HG03342 (cell line): ENCODE measurements around the gene NSG1.
"Not testable (repeated sequence)": the region's sequence is repeated elsewhere in the genome, so short reads cannot be mapped to it uniquely, and the experiment has no call there.

Experiments used
- ATAC-seq: cut with Tn5 transposase; IDR thresholded peaks from one replicate; pipeline ENCODE4 v1.9.1; 2021; ENCODE audit warnings: mild to moderate bottlenecking, moderate library complexity; ENCODE audit not compliant: unreplicated experiment

The NSG1 gene

DNA sequence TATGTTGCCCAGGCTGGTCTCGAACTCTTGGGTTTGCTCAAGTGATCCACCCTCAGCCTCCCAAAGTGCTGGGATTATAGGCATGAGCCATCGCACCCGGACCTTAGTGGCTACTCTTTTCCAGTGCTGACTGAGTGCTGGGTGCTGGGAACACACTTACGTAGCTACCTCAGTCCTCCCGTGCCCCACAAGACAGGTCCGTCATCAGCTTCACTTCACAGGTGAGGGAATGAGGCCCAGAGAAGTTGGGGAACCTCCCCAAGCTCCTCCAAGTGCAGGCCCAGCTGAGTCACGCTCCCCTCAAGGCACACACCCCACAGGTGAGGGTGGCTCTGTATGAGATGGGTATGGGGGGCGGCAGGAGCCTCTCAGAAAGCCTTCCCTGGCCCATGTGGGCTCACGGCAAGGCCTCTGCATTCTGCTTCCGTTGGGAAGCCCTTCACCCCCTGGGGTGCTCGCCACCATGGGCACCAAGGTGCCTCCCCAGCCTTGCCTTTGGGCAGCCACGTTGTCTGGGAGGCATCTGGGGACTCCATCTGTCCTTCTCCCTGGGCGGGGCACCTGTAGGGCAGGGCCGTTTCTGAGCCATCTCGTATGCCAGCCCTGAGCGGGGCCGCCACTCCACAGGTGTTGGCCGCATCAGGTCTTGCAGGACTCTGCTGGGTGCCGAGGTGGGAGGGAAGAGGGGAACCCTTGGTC is 28.4 kb downstream of the NSG1 start:
- ATAC-seq: no peak

DNA sequence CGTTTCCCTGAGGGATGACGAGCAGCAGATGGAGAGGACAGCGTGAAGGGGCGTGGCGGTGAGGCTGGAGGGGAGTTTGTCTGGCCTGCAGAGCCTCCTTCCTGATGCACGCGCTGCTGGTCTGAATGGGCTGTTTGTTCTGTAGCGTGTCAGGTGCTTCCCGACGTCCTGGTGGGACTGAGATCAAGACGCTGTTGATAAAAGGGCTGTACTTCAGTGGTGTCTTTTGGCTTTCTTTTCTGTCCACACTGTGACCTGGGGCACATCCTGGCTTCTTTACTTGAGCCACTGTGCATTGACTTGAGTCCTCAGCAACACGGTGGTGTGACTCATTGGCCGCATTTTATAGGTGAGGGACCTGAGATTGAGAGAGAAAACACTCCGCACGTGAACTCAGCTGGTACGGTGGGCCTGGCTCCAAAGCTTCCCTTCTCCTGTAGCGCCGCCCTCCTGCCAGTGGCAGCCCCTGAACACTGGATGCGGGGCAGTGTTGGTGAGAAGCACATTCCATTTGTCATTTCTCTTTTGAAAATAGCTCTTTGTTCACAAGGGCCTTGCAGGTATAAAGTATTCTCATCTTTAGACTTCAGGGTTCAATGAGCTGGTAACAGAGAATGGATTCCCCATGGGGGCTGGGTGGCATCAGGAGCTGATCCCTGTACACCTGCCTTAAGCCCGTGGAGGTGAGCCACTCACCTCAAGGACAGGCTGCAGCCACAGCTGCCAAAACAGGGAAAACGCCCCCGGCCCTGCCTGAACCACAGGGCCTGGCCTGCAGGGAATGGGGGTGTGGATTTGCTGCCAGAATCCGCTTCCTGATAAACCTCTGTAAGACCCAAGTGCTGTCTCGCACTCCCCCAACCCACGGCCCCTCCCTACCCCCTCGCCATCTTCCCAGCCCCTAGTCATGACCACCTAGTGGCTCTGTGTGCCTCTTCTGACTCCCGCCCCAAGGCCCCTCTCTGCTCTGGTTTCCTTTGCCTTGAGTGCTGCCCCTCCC is 29.2 kb downstream of the NSG1 start:
- no peak for ATAC-seq

DNA sequence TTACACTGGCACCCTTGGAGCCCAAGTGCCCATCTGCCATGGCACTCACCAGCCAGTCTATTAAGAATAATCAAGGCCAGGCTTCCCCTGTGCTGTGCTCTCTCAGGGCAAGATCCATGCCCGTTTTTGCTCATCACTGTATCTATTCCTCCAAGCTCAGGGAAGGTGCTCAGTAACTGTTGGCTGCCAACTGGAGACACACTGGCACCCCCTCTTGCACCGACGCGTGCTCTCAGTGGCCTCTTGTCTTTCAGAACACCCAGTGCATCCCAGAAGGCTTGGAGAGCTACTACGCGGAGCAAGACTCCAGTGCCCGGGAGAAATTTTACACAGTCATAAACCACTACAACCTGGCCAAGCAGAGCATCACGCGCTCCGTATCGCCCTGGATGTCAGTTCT is 30.1 kb downstream of the NSG1 start:
- ATAC-seq: no peak

DNA sequence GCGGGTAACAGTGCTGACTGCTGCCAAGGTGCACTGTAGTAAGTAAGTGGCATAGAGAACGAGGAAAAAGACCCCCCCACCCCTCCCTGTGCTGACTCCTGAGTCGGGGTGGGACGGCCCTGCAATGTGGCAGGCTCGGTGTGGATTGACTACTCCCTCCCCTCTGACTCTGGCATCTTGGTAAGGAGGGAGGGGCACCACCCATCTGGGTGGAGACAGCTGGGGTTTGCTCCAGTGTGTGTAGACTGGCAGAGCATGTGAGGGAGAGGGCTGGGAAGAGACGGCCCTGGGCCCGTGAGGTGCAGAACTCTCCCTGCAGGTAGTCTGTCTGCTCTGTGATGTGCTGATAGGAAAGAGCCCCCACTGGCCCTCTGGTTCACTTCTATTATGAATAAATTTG is 31.0 kb downstream of the NSG1 start:
- ATAC-seq: no peak

DNA sequence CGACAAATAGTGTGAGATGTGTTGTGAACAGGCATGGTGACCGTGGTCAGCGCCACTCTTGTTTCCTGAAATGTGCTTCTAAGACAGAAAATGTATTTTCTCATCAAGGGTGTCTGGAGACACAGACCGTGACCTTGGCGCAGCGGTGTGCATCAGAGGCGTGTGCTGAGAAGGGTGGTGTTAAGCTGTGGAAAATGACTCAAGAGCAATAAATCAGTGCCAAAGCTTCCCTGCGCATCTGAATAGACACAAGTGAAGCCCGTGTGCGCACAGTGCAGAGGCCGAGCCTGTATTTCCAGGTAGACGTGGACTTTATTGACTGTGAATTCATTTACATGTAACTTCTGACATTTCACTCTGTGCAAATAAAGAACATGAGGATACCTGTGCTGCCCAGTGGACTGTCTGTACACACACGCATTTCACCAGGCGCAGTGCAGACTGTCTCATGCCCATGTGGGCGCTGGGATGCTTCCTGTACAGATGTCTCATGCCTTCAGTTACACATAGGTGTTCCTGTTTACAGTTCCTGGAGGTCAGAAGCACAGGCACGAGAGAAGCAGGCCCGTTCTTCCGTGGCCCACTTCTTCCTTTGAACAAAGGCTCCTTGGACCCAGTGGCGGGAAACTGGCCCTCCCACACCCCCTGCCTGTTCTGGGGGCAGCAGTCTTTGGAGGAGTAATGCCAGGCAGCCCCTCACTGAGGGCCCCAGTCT is 31.9 kb downstream of the NSG1 start:
- no peak for ATAC-seq

DNA sequence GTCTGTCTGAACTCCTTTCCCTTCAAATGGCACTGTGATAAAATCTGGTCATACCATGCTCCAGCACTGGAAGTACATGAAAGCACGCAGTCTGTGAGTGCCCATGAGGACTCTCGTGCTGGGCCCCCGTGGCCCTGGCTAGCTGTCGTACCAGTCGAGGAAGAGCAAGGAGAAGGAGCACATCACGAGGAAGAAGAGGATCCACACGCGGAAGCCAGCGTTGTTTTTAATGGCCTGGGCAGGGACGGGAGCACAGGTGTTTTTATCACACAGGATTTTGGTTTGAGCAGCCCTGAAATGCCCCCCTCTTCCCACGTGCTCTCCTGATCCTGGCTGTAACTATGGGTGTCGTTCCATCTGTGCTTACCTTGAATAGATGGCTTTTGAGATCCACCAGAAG is 33.0 kb downstream of the NSG1 start:
- ATAC-seq: no peak

DNA sequence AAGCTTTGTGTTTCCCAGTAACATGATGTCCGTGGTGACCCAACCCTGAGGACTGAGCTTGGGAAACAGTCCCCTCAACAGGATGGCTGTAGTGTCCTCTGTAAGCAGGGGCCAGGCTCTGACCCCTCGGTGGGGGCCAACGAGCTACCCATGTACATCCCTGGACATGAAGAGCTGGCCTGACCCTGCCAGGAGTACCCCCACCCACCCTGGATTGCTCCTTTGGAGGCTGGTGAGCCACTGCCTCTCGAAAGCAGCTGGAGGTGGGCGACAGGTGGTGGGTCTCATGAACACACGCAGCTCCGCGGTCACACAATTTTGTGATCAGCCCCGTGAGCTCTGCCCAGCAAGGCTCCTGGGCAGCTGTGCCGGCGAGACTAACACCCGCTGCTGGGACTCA is 33.5 kb downstream of the NSG1 start:
- no peak for ATAC-seq

DNA sequence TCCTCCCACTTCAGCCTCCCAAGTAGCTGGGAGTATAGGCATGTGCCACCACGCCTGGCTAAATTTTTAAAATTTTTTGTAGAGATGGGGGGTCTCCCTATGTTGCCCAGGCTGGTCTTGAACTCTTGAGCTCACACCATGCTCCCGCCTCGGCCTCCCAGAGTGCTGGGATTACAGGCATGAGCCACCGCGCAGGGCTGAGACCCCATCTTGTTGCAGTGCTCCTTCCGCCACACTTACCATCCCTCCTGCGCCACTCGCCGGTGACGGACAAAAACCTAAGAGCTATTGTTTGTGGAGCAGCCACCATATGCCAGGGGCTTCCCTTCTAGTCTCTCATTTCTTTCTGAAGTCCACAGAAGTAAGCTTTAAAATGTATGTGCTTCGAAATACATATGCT is 34.5 kb downstream of the NSG1 start:
- ATAC-seq: no peak

DNA sequence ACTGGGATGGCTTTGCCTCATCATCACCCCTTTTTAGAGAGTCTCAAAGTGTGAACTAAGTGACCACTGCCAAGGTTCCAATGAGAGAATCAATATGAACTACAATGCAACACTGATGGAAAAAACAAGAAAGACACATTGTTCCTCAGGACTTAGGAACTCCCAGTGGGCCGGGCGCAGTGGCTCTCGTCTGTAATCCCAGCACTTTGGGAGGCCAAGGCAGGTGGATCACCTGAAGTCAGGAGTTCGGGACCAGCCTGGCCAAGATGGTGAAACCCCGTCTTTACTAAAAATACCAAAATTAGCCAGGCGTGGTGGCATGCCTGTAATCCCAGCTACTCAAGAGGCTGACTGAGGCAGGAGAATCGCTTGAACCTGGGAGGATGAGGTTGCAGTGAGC is 35.2 kb downstream of the NSG1 start:
- not testable (repeated sequence) for ATAC-seq

DNA sequence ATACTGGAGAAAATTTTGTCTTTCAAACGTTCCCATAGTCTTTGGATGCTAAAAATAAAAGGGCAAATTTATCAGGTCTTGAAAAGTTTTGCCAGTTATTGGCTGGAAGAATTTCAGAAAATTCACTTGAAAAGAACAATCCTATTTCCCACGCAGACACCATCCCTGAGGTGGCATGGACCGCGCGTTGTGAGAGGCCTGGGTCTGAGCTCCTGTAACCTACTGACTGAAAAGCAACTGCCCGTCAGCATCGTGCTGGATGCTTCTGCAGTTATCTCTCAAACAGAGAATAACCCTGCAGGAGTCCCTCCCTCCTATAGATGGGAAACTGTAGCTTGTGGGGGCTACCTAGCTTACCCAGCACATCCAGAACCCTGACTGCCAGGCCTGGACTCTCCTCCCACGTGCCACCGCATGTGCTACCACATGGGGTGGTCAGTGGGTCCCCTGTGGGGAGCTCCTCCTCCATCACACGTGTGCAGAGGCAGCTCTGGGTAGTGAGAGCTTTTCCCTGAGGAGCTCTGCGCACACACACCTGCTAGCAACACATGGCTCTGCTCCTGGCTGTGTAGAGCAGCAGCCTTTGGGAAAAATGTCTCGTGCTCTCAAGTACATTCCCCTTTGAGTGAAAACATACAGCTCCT is 36.1 kb downstream of the NSG1 start:
- ATAC-seq: no peak

DNA sequence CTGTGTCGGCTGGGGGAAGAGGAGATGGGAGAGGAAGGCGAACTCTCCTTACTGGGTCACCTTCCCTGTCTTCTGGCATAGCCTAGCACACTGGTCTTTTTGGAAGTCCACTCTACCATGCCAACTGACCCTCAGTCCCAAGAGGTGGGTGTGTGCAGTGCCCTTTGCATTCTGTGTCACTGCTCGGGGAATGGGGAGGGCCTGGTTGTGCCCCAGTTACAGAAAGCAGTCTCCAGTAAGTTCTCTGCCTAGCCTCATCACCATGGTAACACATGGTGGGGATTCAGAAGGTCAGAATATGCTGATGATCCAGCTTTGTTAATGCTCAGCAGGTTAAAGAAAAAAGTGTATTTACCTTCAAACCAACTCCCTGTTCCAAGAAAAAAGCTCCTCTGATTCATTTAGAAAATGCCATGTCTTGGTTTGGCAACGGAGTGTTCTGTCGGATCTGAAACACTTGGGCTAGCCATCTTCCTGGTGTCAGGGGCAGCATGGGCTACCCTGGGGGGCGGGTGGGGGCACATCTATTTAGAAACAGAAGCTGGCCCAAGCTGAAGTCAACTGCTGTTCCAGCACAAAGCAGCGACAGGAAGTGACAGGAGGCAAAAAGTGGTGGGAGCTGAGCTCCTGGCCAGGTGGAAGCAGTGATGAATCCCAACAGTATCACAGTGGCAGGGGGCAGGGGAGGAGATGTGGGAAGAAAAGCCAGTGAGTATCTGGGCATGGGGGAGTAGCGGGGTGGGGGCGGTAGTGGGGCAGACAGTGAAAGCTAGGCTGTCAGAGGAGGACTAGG is 37.0 kb downstream of the NSG1 start:
- ATAC-seq: no peak

DNA sequence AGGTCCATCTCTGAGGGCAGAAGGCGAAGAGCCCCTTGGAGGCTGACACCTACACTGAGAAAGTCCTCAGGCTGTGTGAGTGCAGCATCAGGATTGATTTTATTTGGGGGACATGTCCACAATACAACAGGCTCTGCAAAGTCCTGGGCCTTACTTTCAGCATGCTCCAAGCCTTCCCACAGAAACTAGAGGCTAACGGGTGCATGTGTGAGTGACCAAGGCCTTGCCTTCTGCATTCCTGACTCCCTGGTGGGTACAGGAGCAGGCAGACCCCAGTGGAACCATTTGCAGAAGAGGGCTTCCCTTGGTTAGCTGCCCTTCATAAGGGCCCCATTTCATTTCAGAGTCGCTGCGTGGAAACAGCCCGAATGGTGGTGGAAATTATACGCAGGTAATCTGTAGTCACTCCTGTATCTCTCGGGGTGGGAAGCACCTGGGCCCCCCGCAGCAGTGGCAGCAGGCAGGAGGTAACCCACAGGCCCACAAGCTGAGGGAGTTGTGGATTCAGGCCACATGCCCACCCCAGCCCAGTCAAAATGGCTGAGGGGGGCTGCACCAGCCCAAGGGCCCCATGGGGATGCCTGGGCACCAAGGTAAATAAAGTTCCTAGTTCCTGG is 37.7 kb downstream of the NSG1 start:
- ATAC-seq: no peak

DNA sequence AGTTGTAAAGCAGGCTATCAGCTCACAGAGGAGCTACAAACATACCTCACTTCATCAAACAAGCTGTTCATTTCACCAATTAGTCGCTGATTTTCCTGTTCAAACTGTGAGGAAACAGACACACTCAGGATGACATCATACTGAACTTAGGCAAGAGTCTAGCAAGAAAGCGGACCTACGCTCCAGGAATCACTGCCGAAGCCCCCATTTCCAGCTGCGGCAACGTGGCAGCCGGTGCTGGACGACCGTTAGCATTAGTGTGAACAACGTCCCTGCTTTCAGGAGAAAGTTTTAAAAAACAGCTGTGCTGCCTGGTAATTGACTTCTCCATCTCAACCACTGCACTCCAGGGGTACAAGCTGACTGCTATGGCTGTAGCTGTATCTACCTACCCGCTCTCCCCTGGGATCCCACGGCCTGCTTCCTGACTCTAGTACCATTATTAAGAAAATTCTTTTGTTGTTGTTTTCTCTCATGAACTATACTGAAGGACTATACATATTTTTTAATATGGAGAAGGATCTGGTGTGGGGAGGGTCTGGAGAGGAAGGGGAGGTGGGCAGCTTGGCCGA is 38.3 kb downstream of the NSG1 start:
- ATAC-seq: no peak

DNA sequence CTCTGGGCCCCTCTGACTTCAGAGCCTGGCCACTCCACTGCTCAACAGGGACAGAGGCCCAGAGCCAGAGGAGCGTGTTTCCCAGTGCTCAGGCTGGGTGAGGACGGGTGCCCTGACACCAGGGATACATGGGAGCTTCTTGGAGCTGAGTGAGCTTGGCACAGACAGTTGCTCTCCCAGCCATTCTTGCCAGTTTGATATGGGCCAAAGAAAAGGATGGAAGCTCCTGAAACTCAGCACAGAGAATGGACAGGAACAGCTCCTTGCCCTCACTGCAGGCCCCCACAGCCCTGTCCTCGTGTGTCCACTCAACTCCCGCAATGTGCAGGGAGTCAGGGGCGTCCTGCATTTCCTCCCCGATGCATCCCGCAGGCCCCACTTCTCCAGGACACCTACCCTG is 38.8 kb downstream of the NSG1 start:
- no peak for ATAC-seq

DNA sequence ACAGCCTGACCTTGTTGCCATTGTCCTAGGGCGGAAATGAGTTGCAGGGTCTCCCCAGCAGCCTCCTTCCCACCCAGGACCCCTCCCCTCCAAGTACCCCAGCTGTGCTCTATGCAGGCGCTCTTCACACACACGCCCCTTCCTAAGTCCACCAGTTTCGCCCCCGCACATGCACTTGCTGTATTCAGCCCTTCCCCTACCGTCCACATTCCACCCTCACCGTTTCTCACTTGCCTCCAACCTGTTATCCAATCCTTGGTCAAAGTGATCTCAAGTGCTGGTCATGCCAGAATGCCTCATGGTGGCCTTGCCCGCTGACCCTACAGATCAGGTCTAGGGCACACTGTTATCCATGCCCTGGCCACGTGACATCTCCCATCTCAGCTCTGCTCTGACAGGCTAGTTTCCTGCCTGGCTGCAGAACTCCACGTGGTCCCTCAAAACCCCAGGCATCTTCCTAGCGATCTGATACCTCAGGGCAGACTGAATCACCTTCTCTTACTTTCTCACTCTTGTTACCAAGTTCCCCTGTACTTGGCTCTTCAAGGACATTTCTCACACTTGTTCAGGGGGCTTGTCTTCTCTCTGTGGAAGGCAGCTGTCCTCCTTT is 39.7 kb downstream of the NSG1 start:
- ATAC-seq: no peak

DNA sequence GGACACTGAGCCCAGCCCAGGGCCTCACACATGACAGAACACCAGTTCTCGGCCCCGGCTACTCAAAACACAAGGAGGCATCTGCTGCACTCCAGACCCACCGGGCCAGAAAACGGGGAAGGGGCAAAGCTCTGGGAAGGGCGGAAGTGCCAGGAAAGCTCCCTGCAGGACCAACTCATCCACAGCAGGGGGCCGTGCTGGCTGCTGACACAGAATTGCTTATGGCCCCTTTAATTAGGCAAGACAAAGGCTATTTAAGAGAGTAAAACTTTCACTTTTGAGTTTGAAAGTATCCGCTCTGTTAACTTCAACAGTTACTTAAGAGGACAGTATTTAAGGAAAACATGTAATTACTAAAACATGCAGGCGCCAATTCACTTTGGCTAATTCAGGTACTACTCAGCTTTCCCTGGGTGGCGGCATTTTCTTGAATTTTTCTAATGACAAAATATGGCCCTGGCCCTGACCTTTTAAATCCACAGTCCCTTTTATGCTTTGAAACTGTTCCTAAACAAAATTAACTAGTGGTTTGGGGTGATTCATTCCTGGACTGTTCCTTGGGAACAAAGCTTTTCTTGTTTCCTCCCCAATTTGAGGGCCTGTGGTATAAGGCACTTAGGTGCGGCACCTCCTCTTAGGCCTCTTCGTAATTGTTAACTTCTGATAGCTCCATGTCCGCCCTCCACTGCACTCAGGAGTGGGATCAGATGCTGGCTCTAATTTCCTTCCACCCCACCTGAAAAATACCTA is 40.4 kb downstream of the NSG1 start:
- ATAC-seq: no peak

DNA sequence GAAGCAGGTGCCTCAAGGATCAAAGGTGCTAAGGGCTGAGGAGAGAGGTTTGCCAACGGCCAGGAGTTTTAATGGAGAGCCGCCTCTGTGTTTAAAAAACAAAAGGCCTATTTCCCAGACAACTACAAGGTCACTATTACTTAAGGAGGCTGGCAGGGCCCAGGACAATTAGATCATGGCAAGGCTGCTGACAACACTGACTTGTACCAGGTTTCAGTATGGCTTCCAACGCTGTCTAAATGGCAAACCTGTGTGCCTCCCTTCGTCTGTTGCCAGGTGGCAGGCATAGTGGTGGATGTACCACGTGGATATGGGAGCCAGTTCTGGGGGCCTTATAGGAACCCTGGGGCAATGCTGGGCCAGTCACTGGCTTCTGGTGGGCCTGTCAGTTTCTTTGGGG is 41.0 kb downstream of the NSG1 start:
- no peak for ATAC-seq
